Neural progenitor cell (in vitro differentiated cells): ENCODE results near the gene TRIP12. TPM values are rescaled to one million over a fixed set of nuclear protein-coding genes. Genes with fewer than 3 reads are reported as not detected.

Experiments used
- DNase-seq: peaks from one replicate; pipeline ENCODE4 v3.0.0-alpha.2; 2016; ENCODE audit warnings: low spot score
- H2AFZ ChIP-seq: fragments of 200-600 bp; sonication (generic); replicated peaks from 2 replicates; pipeline ENCODE4 v1.6.1; 2016; ENCODE audit warnings: antibody characterized with exemption
- H3F3A ChIP-seq: fragments of 200-600 bp; sonication (generic); 2 replicates; pipeline ENCODE4 v1.6.1; 2016; ENCODE audit warnings: antibody characterized with exemption, low read depth
- H3K27ac ChIP-seq: fragments of 200-600 bp; sonication (generic); 2 replicates; pipeline ENCODE4 v1.5.1; 2016; ENCODE audit warnings: mild to moderate bottlenecking
- H3K27me3 ChIP-seq: fragments of 200-600 bp; sonication (generic); 2 replicates; pipeline ENCODE4 v1.6.1; 2016; ENCODE audit warnings: mild to moderate bottlenecking, moderate library complexity
- H3K36me3 ChIP-seq: fragments of 200-600 bp; sonication (generic); 2 replicates; pipeline ENCODE4 v1.5.1; 2016
- H3K4me1 ChIP-seq: fragments of 200-600 bp; sonication (generic); 2 replicates; pipeline ENCODE4 v1.6.1; 2016; ENCODE audit warnings: mixed run types
- H3K4me2 ChIP-seq: fragments of 200-600 bp; sonication (generic); 2 replicates; pipeline ENCODE4 v1.6.1; 2016
- H3K4me3 ChIP-seq: fragments of 200-600 bp; sonication (generic); 2 replicates; pipeline ENCODE4 v1.5.1; 2016
- H3K79me2 ChIP-seq: fragments of 200-600 bp; sonication (generic); 2 replicates; pipeline ENCODE4 v1.6.1; 2016; ENCODE audit warnings: low read depth
- H3K9ac ChIP-seq: fragments of 200-600 bp; sonication (generic); 2 replicates; pipeline ENCODE4 v1.6.1; 2016
- H3K9me3 ChIP-seq: fragments of 200-600 bp; sonication (generic); 2 replicates; pipeline ENCODE4 v1.5.1; 2016; ENCODE audit warnings: low read depth
- H4K20me1 ChIP-seq: fragments of 200-600 bp; sonication (generic); 2 replicates; pipeline ENCODE4 v1.6.1; 2016; ENCODE audit warnings: low read depth
- H3K27ac Mint-ChIP-seq: 3 replicates; pipeline ENCODE4 v1.8.0; 2021; ENCODE audit warnings: mixed read lengths
- H3K27me3 Mint-ChIP-seq: 2 replicates; pipeline ENCODE4 v1.8.0; 2022; ENCODE audit warnings: low read depth, mild to moderate bottlenecking, inconsistent platforms, moderate library complexity, mixed read lengths; ENCODE audit not compliant: insufficient read depth
- H3K36me3 Mint-ChIP-seq: 3 replicates; pipeline ENCODE4 v1.8.0; 2021; ENCODE audit warnings: mixed read lengths
- H3K4me1 Mint-ChIP-seq: 3 replicates; pipeline ENCODE4 v1.8.0; 2021; ENCODE audit warnings: mixed read lengths
- H3K4me3 Mint-ChIP-seq: 3 replicates; pipeline ENCODE4 v1.8.0; 2021; ENCODE audit warnings: mild to moderate bottlenecking, moderate library complexity, mixed read lengths
- H3K9me3 Mint-ChIP-seq: 3 replicates; pipeline ENCODE4 v1.8.0; 2020; ENCODE audit warnings: mixed read lengths
- CTCF ChIP-seq: fragments of 200-600 bp; sonication (generic); IDR thresholded peaks from 2 replicates; pipeline ENCODE4 v1.5.1; 2017; ENCODE audit warnings: antibody characterized with exemption, mild to moderate bottlenecking
- EZH2 ChIP-seq: fragments of 200-600 bp; sonication (generic); IDR thresholded peaks from 2 replicates; pipeline ENCODE4 v1.6.1; 2017; ENCODE audit warnings: antibody characterized with exemption, mild to moderate bottlenecking, moderate library complexity
- EZH2phosphoT487 ChIP-seq: fragments of 200-600 bp; sonication (generic); IDR thresholded peaks from 2 replicates; pipeline ENCODE4 v1.6.1; 2017; ENCODE audit warnings: antibody characterized with exemption
- total RNA-seq: library from RNA; depleted of rRNA; stranded (reverse); fragments of >200 nt; gene quantifications from 2 replicates; pipeline ENCODE4 v1.2.3, GENCODE V29; 2015; ENCODE audit warnings: low replicate concordance

TRIP12 gene
- total RNA-seq, 1 donor from 2014 or later = 157 TPM

DNA sequence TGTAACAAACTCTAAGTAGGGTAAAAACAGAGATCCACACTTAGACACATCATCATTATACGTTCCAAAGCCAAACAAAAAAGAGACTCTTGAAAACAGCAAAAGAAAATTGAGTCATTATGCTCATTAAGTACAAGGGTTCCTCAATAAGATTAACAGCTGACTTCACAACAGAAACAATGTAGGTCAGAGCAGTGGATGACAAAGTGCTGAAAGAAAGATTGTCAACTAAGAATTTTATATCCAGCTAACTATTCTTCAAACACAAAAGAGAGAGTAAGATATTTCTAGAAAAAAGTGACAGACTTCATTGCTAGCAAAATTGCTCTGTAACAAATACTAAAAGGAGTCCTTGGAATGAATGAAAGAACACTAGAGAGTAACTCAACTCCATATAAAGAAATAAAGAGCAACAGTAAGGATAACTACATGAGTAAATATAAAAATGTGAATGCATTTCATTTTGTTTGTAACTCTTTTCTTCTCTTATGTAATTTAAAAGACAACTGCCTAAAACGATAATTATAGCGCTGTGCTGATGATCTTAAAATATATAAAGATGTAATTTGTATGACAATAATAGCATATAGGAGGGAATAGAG, 183.7 kb downstream of the TRIP12 start:
- Histone ChIP-seq H3K4me3 (no peak overlapping the region), H3K4me2 (no peak overlapping the region), H3K9ac (no peak overlapping the region), H3F3A (peaks cover 6% of the 10 kb centered on the region), H3K27ac (no peak overlapping the region), H3K4me1 (no peaks in the 10 kb centered on the region), H3K79me2 (no peaks in the 10 kb centered on the region), H3K9me3 (peaks cover 17% of the 10 kb centered on the region), H4K20me1 (no peaks in the 10 kb centered on the region), H3K27me3 (no peaks in the 10 kb centered on the region), H2AFZ (no peak overlapping the region), H3K36me3 (no peaks in the 10 kb centered on the region)
- Mint-ChIP-seq H3K36me3 (no peaks in the 10 kb centered on the region), H3K4me3 (no peak overlapping the region), H3K27me3 (peaks cover 2% of the 10 kb centered on the region), H3K4me1 (no peaks in the 10 kb centered on the region), H3K9me3 (peaks cover 34% of the 10 kb centered on the region), H3K27ac (no peak overlapping the region)
- no peak for DNase-seq
- no peak for TF ChIP-seq CTCF
- no peak for TF ChIP-seq EZH2
- no peak for TF ChIP-seq EZH2phosphoT487

DNA sequence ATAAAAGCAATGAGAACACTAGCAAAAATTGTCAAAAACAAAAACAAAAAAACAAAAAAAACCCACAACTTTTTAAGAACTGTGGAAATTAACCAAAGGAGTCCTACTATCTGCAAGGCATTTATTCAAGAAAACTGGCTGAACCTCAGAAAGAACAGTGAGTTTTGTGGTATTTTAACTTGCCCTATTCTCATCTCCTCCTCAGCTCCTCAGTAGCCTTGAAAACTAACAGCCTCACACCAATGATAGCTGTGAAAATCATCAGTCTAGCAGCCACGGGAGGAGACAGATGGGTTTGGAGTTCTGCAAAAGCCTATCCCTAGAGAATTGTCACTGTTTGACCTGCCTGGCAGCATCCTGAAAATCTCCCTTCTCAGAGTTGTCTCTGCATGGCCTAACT, 187.4 kb downstream of the TRIP12 start:
- Mint-ChIP-seq H3K4me1 (no peaks in the 10 kb centered on the region), H3K36me3 (no peaks in the 10 kb centered on the region), H3K27me3 (peaks cover 3% of the 10 kb centered on the region), H3K27ac (no peak overlapping the region), H3K9me3 (peaks cover 21% of the 10 kb centered on the region), H3K4me3 (no peak overlapping the region)
- Histone ChIP-seq H3K79me2 (no peaks in the 10 kb centered on the region), H2AFZ (no peak overlapping the region), H3K4me1 (no peaks in the 10 kb centered on the region), H3K4me3 (no peak overlapping the region), H3K9me3 (peaks cover 17% of the 10 kb centered on the region), H3K4me2 (no peak overlapping the region), H3K9ac (no peak overlapping the region), H3K36me3 (no peaks in the 10 kb centered on the region), H4K20me1 (no peaks in the 10 kb centered on the region), H3F3A (peaks cover 6% of the 10 kb centered on the region), H3K27me3 (no peaks in the 10 kb centered on the region), H3K27ac (no peak overlapping the region)
- DNase-seq = no peak
- TF ChIP-seq CTCF (no peak), EZH2phosphoT487 (no peak)

DNA sequence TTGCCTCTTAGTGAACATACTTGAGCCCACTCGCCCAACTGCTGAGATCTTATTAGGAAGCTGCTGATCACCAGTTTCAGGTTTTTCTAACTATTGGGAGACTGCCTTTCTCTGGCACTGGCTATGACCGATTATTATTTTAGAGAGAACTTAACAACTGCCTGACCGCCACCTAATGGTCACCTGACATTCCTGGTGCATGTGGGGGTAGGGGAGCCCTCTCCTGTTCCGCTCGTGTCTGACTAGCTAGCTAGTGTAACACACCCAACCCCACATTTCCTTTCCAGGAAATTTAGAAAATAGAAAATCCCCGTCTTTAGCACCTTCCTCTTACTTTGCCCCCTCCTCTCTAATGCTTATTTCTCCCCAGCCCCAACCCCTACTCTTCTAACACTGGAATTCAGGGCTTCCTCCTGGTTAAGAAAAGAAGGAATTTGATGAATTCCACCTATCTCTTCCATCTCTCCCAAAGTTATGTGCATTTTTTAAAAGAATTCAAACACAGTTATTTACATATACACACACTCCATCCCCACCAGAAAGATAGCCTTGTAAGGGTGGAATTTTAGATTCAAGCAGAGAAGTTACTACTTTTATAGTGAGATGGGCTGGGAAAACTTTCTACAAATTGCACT, 188.1 kb downstream of the TRIP12 start:
- Histone ChIP-seq H3K9me3 (peaks cover 16% of the 10 kb centered on the region), H3K27me3 (no peaks in the 10 kb centered on the region), H3K36me3 (no peaks in the 10 kb centered on the region), H3K4me1 (no peaks in the 10 kb centered on the region), H4K20me1 (no peaks in the 10 kb centered on the region), H2AFZ (no peak overlapping the region), H3K79me2 (no peaks in the 10 kb centered on the region), H3K27ac (no peak overlapping the region), H3K4me2 (no peak overlapping the region), H3K9ac (no peak overlapping the region), H3F3A (peaks cover 6% of the 10 kb centered on the region), H3K4me3 (no peak overlapping the region)
- Mint-ChIP-seq H3K27ac (no peak overlapping the region), H3K4me1 (no peaks in the 10 kb centered on the region), H3K27me3 (peaks cover 3% of the 10 kb centered on the region), H3K4me3 (no peak overlapping the region), H3K36me3 (no peaks in the 10 kb centered on the region), H3K9me3 (peaks cover 15% of the 10 kb centered on the region)
- DNase-seq = no peak
- TF ChIP-seq CTCF = no peak
- no peak for TF ChIP-seq EZH2
- no peak for TF ChIP-seq EZH2phosphoT487
